Astrocyte (in vitro differentiated cells and primary cell): Measurements from ENCODE around the gene NUDT16L1.

Experiments used
- CTCF ChIP-seq: IDR thresholded peaks from 2 replicates; pipeline ENCODE4 v1.5.1; 2011; ENCODE audit warnings: low read depth, mild to moderate bottlenecking, inconsistent platforms, low read length, moderate library complexity; ENCODE audit not compliant: insufficient read depth
- EZH2 ChIP-seq: IDR thresholded peaks from 2 replicates; pipeline ENCODE4 v1.6.1; 2012; ENCODE audit warnings: mild to moderate bottlenecking, low read length, inconsistent platforms; ENCODE audit not compliant: insufficient read depth

DNA sequence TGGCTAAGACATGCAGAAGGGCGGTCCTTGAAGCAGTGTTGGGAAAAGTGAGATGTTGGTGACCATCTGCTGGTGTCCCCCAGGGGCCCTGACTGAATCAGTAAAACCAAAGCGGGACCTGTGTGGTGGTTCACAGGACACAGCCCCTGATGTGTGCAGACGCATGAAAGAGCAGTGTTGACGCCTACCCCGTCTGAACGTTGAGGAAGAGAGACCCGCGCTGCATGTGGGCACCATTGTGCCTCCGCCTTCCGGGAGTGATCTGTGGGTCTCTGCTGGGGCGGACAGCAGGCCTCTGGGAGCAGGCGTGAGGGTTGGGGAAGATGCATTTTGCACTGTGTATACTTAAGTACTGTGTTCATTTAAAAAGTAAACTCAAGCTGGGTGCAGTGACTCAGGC, 37.1 kb upstream of the NUDT16L1 start:
- TF ChIP-seq CTCF (no peak), EZH2 (no peak)
